MCF 10A (cell line): ENCODE measurements around the gene ABCA13. TPM values are rescaled to one million over a fixed set of nuclear protein-coding genes. Genes with fewer than 3 reads are reported as not detected.

ENCODE experiments used
- BruUV-seq: library from RNA; stranded (reverse); fragments of 400-500 nt; replicated peaks from 2 replicates; lab custom pipeline; 2021; lab: Mats Ljungman, UMichigan
- CTCF ChIA-PET: fragments of 300-600 bp; sonication (Branson Sonifier 250); formaldehyde crosslinking; extraction: SDS; loops from one replicate; lab custom pipeline; 2021; ENCODE audit warnings: antibody characterized with exemption, inconsistent platforms; lab: Yijun Ruan, JAX
- POLR2A ChIA-PET: fragments of 300-600, 350-650 bp; sonication (Branson Sonifier 250); formaldehyde crosslinking; extraction: SDS; loops from one replicate; lab custom pipeline; 2020; ENCODE audit warnings: antibody characterized with exemption, inconsistent platforms; lab: Yijun Ruan, JAX
- DNase-seq: peaks from one replicate; pipeline ENCODE4 v3.0.0-alpha.2; 2018; ENCODE audit not compliant: unreplicated experiment
- H3K27ac Mint-ChIP-seq: one replicate; pipeline ENCODE4 v1.8.0; 2022; ENCODE audit warnings: mild to moderate bottlenecking, low read depth, mixed read lengths; ENCODE audit not compliant: unreplicated experiment
- H3K27me3 Mint-ChIP-seq: one replicate; pipeline ENCODE4 v1.8.0; 2022; ENCODE audit warnings: mixed read lengths; ENCODE audit not compliant: insufficient read depth, unreplicated experiment
- H3K36me3 Mint-ChIP-seq: one replicate; pipeline ENCODE4 v1.8.0; 2022; ENCODE audit warnings: mild to moderate bottlenecking, moderate library complexity, mixed read lengths; ENCODE audit not compliant: insufficient read depth, unreplicated experiment
- H3K4me1 Mint-ChIP-seq: one replicate; pipeline ENCODE4 v1.8.0; 2022; ENCODE audit warnings: mixed read lengths; ENCODE audit not compliant: insufficient read depth, unreplicated experiment
- H3K4me3 Mint-ChIP-seq: one replicate; pipeline ENCODE4 v1.8.0; 2022; ENCODE audit warnings: mild to moderate bottlenecking, moderate library complexity, mixed read lengths; ENCODE audit not compliant: unreplicated experiment
- H3K9me3 Mint-ChIP-seq: one replicate; pipeline ENCODE4 v1.8.0; 2022; ENCODE audit warnings: mixed read lengths; ENCODE audit not compliant: unreplicated experiment
- intact Hi-C: fragments of 100-400 bp; cut with micrococcal nuclease; formaldehyde crosslinking; loops from 2 replicates; pipeline ENCODE4 v1.14.1; 2022
- total RNA-seq: library from RNA; stranded (reverse); gene quantifications from 2 replicates; pipeline ENCODE4 v1.2.3, GENCODE V29; 2022
- TF ChIP-seq, protein P1 (sequence below): fragments of 200-600 bp; IDR thresholded peaks from one replicate; pipeline ENCODE4 v1.8.0; 2022; ENCODE audit warnings: antibody characterized with exemption, mild to moderate bottlenecking; ENCODE audit not compliant: unreplicated experiment

The ABCA13 gene
- total RNA-seq, 1 experiment from 2014 or later: 0.30 TPM

DNA sequence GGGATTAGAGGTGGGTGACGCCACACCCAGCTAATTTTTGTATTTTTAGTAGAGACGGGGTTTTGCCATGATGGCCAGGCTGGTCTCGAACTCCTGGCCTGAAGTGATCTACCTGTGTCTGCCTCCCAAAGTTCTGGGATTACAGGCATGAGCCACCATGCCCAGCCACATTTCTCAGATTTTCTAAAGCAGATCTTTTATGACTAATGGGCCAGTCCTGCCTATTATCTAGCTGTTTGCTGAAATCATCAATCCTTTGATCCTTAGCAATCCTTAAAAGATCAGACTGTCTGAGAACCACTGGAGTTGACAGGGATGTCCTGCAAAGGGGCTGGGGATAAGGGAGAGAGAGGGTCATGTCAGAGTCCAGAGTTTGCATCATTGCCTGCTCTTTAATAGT lies 21.2 kb upstream of the ABCA13 start:
- Mint-ChIP-seq H3K27ac (no peak overlapping the region), H3K36me3 (no peaks in the 10 kb centered on the region), H3K9me3 (no peaks in the 10 kb centered on the region), H3K4me1 (no peaks in the 10 kb centered on the region), H3K4me3 (no peak overlapping the region), H3K27me3 (peaks cover 37% of the 10 kb centered on the region)
- POLR2A ChIA-PET: interaction anchor here (1.9 kb wide), 1 partner anchor 9 kb away, joined by 5 read pairs; no protein-coding TSS in a partner anchor
- no TSS peak for BruUV-seq
- CTCF ChIA-PET: interaction anchor here (0.7 to 2.2 kb wide), 5 partner anchors 10 to 311 kb away, joined by 3 to 5 read pairs (median 3); no protein-coding TSS in a partner anchor
- TF ChIP-seq, protein P1, sequence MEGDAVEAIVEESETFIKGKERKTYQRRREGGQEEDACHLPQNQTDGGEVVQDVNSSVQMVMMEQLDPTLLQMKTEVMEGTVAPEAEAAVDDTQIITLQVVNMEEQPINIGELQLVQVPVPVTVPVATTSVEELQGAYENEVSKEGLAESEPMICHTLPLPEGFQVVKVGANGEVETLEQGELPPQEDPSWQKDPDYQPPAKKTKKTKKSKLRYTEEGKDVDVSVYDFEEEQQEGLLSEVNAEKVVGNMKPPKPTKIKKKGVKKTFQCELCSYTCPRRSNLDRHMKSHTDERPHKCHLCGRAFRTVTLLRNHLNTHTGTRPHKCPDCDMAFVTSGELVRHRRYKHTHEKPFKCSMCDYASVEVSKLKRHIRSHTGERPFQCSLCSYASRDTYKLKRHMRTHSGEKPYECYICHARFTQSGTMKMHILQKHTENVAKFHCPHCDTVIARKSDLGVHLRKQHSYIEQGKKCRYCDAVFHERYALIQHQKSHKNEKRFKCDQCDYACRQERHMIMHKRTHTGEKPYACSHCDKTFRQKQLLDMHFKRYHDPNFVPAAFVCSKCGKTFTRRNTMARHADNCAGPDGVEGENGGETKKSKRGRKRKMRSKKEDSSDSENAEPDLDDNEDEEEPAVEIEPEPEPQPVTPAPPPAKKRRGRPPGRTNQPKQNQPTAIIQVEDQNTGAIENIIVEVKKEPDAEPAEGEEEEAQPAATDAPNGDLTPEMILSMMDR: no peak
- DNase-seq: no peak
- intact Hi-C loops: loop anchor here (10.0 kb wide), 2 partner anchors 725 to 885 kb away; no protein-coding TSS in a partner anchor

DNA sequence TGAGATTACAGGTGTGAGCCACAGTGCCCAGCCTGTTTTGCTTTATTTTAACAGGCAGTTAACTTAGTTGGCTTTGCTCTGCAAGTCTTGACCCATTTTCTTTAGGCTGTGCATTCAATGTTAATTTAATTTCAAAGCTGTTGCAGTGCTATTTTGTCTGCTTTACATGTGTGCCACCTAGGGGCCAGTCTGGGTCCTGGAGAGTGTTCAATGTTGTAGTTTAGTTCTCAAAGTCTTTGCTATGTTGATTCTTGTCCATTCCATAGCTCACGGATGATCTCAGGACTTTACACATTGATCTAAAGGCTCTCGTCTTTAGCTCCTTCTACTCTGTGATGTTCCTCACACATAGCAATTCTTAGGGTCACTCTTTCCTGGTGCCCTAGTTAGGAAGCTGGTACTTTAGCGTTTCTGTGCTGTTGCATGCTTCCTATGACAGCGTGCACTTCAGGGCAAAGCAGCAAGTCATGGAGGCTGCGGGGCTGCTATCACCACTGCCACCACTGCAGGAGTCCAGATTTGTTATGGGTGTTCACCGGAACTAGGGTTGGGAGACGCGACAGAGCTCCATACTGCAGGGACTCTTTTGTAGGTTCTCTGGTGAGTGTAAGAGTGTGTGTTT lies 16.4 kb upstream of the ABCA13 start:
- H3K27me3 Mint-ChIP-seq: peaks cover 47% of the 10 kb centered on the region
- H3K27ac Mint-ChIP-seq: no peak overlapping the region
- H3K36me3 Mint-ChIP-seq: no peaks in the 10 kb centered on the region
- no TSS peak for BruUV-seq
- H3K9me3 Mint-ChIP-seq: no peaks in the 10 kb centered on the region
- H3K4me3 Mint-ChIP-seq: no peak overlapping the region
- CTCF ChIA-PET: interaction anchor here (0.6 to 8.3 kb wide), 42 partner anchors 8 to 329 kb away, joined by 3 to 149 read pairs (median 4); partner anchors contain the start of genes PKD1L1 and UPP1
- no peaks in the 10 kb centered on the region for H3K4me1 Mint-ChIP-seq
- POLR2A ChIA-PET: interaction anchor here (0.6 to 0.8 kb wide), 3 partner anchors 17 to 503 kb away, joined by 3 read pairs; no protein-coding TSS in a partner anchor
- TF ChIP-seq, protein P1: peak; percentile 79
- DNase-seq: peak; percentile 59
- intact Hi-C loops: loop anchor here (1.0 to 10.0 kb wide), 5 partner anchors 45 to 890 kb away; no protein-coding TSS in a partner anchor

DNA sequence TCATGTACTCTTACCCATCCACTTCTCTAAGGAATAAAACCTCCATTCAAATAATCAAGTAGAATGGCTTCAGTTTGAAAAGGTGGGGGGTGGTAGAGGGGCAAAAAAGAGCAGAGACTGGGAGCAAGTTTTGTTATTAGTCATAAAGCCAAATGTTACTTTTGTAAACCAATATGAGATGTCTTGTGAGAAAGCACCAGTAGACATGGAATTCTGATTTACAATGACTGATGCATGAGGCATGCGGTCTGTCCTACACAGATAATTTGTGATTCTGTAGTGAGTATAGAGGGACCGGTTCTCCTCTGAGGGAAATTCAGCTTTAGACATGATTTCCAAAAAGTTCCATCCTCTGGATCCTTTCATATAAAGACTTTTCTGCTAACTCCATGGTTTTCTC lies 12.9 kb upstream of the ABCA13 start:
- Mint-ChIP-seq H3K9me3 (no peaks in the 10 kb centered on the region), H3K27me3 (peaks cover 49% of the 10 kb centered on the region), H3K4me1 (no peaks in the 10 kb centered on the region), H3K27ac (no peak overlapping the region), H3K4me3 (no peak overlapping the region), H3K36me3 (no peaks in the 10 kb centered on the region)
- CTCF ChIA-PET: interaction anchor here (0.6 to 8.3 kb wide), 2 partner anchors 212 to 998 kb away, joined by 3 to 149 read pairs; partner anchors contain the start of gene PKD1L1
- DNase-seq: no peak
- POLR2A ChIA-PET: no interaction called here
- TF ChIP-seq, protein P1: no peak
- no TSS peak for BruUV-seq
- intact Hi-C loops: loop anchor here (10.0 kb wide), 2 partner anchors 716 to 894 kb away; no protein-coding TSS in a partner anchor

DNA sequence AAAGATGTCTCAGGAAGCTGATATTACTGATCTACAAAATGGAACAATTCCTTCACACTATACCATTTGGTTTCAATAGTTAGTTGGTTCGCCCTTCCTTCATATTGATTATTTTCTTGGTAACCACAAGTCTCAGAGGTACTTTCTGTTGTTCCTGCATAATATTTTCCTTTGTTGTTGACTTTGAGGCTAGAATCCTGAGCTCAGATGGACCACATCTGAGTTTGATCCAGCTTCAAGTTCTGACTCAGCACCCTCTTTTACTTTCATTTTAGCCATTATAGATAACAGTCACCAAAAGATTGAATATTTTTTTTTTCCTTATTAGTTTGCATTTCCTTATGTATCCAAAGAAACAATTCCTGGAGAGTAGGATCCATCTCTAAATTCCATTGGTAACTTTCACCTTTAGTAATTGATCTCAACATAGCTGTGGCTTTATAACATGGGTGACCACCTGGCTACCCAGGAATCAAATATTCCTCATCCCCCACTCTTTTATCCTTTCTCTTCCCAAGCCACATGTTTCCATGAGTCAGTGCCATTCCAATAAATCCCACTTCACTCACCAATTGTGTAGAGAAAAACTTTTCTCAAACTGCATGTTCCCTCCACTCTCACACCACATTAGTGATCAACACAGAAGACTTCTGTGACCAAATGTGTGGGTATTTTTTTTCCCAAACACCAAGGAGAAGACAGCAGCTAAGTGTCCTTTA lies 9.7 kb upstream of the ABCA13 start:
- no TSS peak for BruUV-seq
- TF ChIP-seq, protein P1: no peak
- intact Hi-C loops: loop anchor here (10.0 kb wide), 1 partner anchor 133 kb away; no protein-coding TSS in a partner anchor
- no peaks in the 10 kb centered on the region for H3K36me3 Mint-ChIP-seq
- H3K4me3 Mint-ChIP-seq: no peak overlapping the region
- peaks cover 29% of the 10 kb centered on the region for H3K27me3 Mint-ChIP-seq
- ChIA-PET CTCF (interaction anchor here (1.2 to 2.1 kb wide), 2 partner anchors 11 to 217 kb away, joined by 3 to 14 read pairs; no protein-coding TSS in a partner anchor), POLR2A (no interaction called here)
- H3K9me3 Mint-ChIP-seq: no peaks in the 10 kb centered on the region
- H3K27ac Mint-ChIP-seq: no peak overlapping the region
- no peaks in the 10 kb centered on the region for H3K4me1 Mint-ChIP-seq
- no peak for DNase-seq
